A549 (cell line): ENCODE results near the gene DTX3. TPM values are rescaled to one million over a fixed set of nuclear protein-coding genes. Genes with fewer than 3 reads are reported as not detected.
A peak's percentile ranks its signal among the peaks of the same experiment; 100 is the strongest.
"Not testable (repeated sequence)": the region's sequence is repeated elsewhere in the genome, so short reads cannot be mapped to it uniquely, and the experiment has no call there.

Experiments used
- ATAC-seq, 2 experiments: fragments of 200-7000 bp in 1 of 2; fragments of >200 bp in 1 of 2; cut with Nextera tagmentation in 1 of 2; cut with Tn5 transposase in 1 of 2; 3 replicates each; pipeline versions ENCODE4 v1.8.0 to v1.9.1; 2018 to 2020; ENCODE audit warnings: mild to moderate bottlenecking in 1 of 2, moderate library complexity in 1 of 2
- CTCF ChIA-PET: fragments of 300-600 bp; sonication (Branson Sonifier 250); formaldehyde crosslinking; extraction: SDS; loops from one replicate; lab custom pipeline; 2021; ENCODE audit warnings: antibody characterized with exemption, inconsistent platforms; lab: Yijun Ruan, JAX
- POLR2A ChIA-PET: fragments of 350-600 bp; formaldehyde crosslinking; extraction: SDS; loops from one replicate; lab custom pipeline; 2021; ENCODE audit warnings: antibody characterized with exemption, inconsistent platforms; lab: Yijun Ruan, JAX
- DNase-seq, 2 experiments: peaks; one replicate each; pipeline versions ENCODE4 v3.0.0 to v3.0.0-alpha.2; 2011 to 2016; ENCODE audit warnings: low read depth in 1 of 2, low spot score in 1 of 2
- FAIRE-seq: peaks from 2 replicates; lab custom pipeline; 2011; peaks lifted over from hg19 to GRCh38; lab: Jason Lieb, UNC
- H3K27ac ChIP-seq, 2 experiments: fragments of >200 bp; sonication (Bioruptor Twin); formaldehyde crosslinking; 3 replicates each; pipeline ENCODE4 v1.5.1; 2016 to 2017
- H3K4me1 ChIP-seq: fragments of >200 bp; sonication (Bioruptor Twin); formaldehyde crosslinking; 3 replicates; pipeline ENCODE4 v1.6.1; 2016
- H3K4me2 ChIP-seq: fragments of >200 bp; sonication (Bioruptor Twin); formaldehyde crosslinking; 3 replicates; pipeline ENCODE4 v1.6.1; 2016
- H3K4me3 ChIP-seq: fragments of >200 bp; sonication (Bioruptor Twin); formaldehyde crosslinking; 3 replicates; pipeline ENCODE4 v1.5.1; 2016
- H3K9me3 ChIP-seq: fragments of >200 bp; sonication (Bioruptor Twin); formaldehyde crosslinking; 3 replicates; pipeline ENCODE4 v1.6.1; 2016
- FOSL2 ChIP-seq, 2 experiments: fragments of 450-650 bp in 1 of 2; fragments of >200 bp in 1 of 2; sonication (Bioruptor Twin) in 1 of 2; formaldehyde crosslinking; IDR thresholded peaks; 2 replicates each; pipeline versions ENCODE4 v1.5.0 to v1.6.1; 2016 to 2020; ENCODE audit warnings: mild to moderate bottlenecking in 1 of 2, moderate library complexity in 1 of 2
- HEYL ChIP-seq: fragments of 250-450 bp; sonication (Bioruptor Pico); IDR thresholded peaks from 2 replicates; pipeline ENCODE4 v1.8.0; 2021; ENCODE audit warnings: mild to moderate bottlenecking, moderate library complexity
- HOXA7 ChIP-seq: fragments of 250-450 bp; sonication (Bioruptor Pico); IDR thresholded peaks from 2 replicates; pipeline ENCODE4 v1.5.0; 2020; ENCODE audit warnings: mild to moderate bottlenecking, moderate library complexity
- HOXB13 ChIP-seq: fragments of 250-450 bp; sonication (Bioruptor Pico); IDR thresholded peaks from 2 replicates; pipeline ENCODE4 v1.5.0; 2020; ENCODE audit warnings: low read depth, mild to moderate bottlenecking, moderate library complexity
- JUNB ChIP-seq: fragments of >200 bp; sonication (Bioruptor Twin); formaldehyde crosslinking; IDR thresholded peaks from 2 replicates; pipeline ENCODE4 v1.6.1; 2016
- KDM1A ChIP-seq: fragments of 200-600 bp; sonication (generic); IDR thresholded peaks from 2 replicates; pipeline ENCODE4 v1.6.1; 2016; ENCODE audit warnings: low read depth, mild to moderate bottlenecking
- PHF8 ChIP-seq: fragments of 200-600 bp; sonication (generic); IDR thresholded peaks from 2 replicates; pipeline ENCODE4 v1.6.1; 2016; ENCODE audit warnings: low read depth, mild to moderate bottlenecking, antibody characterized with exemption, moderate library complexity, borderline replicate concordance
- POLR2AphosphoS2 ChIP-seq: conservative IDR thresholded peaks from 2 replicates; pipeline ENCODE4 v1.6.1; 2012; ENCODE audit warnings: low read length, improper control_type of control experiment, inconsistent platforms
- RFX5 ChIP-seq: fragments of 450-650 bp; IDR thresholded peaks from 2 replicates; pipeline ENCODE4 v1.7.1; 2014; ENCODE audit warnings: antibody characterized with exemption, mild to moderate bottlenecking, moderate library complexity
- SMC3 ChIP-seq: fragments of >200 bp; sonication (Bioruptor Twin); formaldehyde crosslinking; IDR thresholded peaks from 3 replicates; pipeline ENCODE4 v1.6.1; 2018; ENCODE audit warnings: inconsistent platforms
- SREBF2 ChIP-seq: fragments of 450-650 bp; IDR thresholded peaks from 2 replicates; pipeline ENCODE4 v1.6.1; 2014; ENCODE audit warnings: mild to moderate bottlenecking, moderate library complexity
- TP53 ChIP-seq: fragments of 250-450 bp; sonication (Bioruptor Pico); IDR thresholded peaks from 2 replicates; pipeline ENCODE4 v1.5.0; 2021; ENCODE audit warnings: mild to moderate bottlenecking, moderate library complexity
- ZC3H11A ChIP-seq: fragments of 450-650 bp; IDR thresholded peaks from 2 replicates; pipeline ENCODE4 v1.6.1; 2014; ENCODE audit warnings: antibody characterized with exemption, mild to moderate bottlenecking
- ZFP36 ChIP-seq: fragments of 450-650 bp; IDR thresholded peaks from 2 replicates; pipeline ENCODE4 v1.6.1; 2014; ENCODE audit warnings: borderline replicate concordance; ENCODE audit not compliant: partially characterized antibody
- ZSCAN20 ChIP-seq: fragments of 250-450 bp; sonication (Bioruptor Pico); IDR thresholded peaks from 2 replicates; pipeline ENCODE4 v1.8.0; 2022; ENCODE audit warnings: mild to moderate bottlenecking, moderate library complexity
- WGBS: methylation state at CpG from one replicate; pipeline ENCODE4 v1.1.6; 2017; ENCODE audit errors: missing lambda C conversion rate; 5-methylcytosine and 5-hydroxymethylcytosine counted together
- polyA plus RNA-seq, 4 experiments: library from polyadenylated mRNA; depleted of rRNA in 3 of 4; stranded (reverse); fragments of >200 nt; fragmentation: RNase III in 1 of 4; extraction: RNeasy Plus Mini Kit Qiagen cat#74134 plus additional on column Dnase treatment in 1 of 4; gene quantifications; 2 replicates in 3 of 4; 3 replicates in 1 of 4; pipeline ENCODE4 v1.2.3, GENCODE V29; 2011 to 2017
- TF ChIP-seq, protein P1 (sequence below): fragments of >200 bp; sonication (Bioruptor Twin); formaldehyde crosslinking; IDR thresholded peaks from 3 replicates; pipeline ENCODE4 v1.6.1; 2016
- TF ChIP-seq, protein P2 (sequence below): fragments of >200 bp; sonication (Bioruptor Twin); formaldehyde crosslinking; IDR thresholded peaks from 2 replicates; pipeline ENCODE4 v1.6.1; 2016
- TF ChIP-seq, protein P3 (sequence below): fragments of 150-350 bp; IDR thresholded peaks from 2 replicates; pipeline ENCODE4 v1.6.1; 2014; ENCODE audit warnings: low read depth, mild to moderate bottlenecking, low read length
- TF ChIP-seq, protein P4 (sequence below): fragments of >200 bp; sonication (Bioruptor Twin); formaldehyde crosslinking; IDR thresholded peaks from 3 replicates; pipeline ENCODE4 v1.5.1; 2016

The DTX3 gene
- polyA plus RNA-seq, 2 of the 4 experiments (the other 2 are of a cell fraction): 21.7 to 24.7 TPM

DNA sequence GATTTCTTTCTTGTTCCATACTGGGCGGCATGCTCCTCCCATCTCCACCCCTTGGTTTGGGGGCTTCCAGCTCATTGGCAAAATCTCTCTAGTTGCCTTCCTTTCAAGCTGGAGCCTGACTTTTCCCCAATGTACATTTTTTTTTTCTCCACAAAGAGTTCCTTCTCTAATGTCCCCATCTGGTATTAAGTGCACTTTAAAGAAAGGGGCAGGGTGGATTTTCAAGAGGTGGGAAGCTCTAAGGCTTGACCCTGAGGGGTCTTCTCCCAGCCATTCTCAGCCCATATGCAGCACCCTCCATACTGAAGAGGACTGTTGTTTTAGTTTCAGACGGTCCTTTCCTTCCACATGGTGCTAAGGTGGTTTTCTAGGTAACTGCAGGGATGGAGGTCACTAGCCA lies 19.5 kb upstream of the DTX3 start:
- Histone ChIP-seq H3K4me2 (no peak overlapping the region), H3K4me1 (peaks cover 2% of the 10 kb centered on the region; the same call in 2 of the 3 replicates), H3K4me3 (no peak overlapping the region), H3K27ac (no peak overlapping the region), H3K9me3 (no peaks in the 10 kb centered on the region)
- ChIA-PET POLR2A (no interaction called here), CTCF (interaction anchor here (0.6 to 10.0 kb wide), 17 partner anchors 8 to 1291 kb away, joined by 3 to 336 read pairs (median 33); partner anchors contain the start of genes ARHGEF25, B4GALNT1, DCTN2 and DTX3)
- no peak for FAIRE-seq
- TF ChIP-seq HEYL (CRISPR knock-in tag) (no peak), RFX5 (no peak)
- WGBS: 47% methylated on average over 2 of the region's 2 CpGs
- no peak for ATAC-seq
- no peak for DNase-seq

DNA sequence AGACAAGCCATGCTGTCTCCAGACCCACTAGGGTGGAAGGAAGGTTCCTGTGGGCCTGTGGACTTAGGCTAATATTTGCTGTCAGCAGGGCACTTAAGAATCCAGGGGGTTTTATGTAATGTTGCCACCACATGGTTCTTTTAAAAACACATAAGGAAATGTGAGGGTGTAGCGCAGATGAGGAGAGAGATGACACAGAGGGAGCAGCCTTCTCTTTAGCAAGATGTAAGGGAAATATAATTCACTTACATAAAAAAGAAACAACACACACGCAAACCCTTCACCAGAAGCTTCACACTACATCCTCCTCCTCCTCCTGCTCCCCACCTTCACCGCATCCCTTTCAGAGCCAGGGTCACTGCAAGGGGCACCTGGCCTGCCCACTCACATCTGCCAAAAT lies 18.5 kb upstream of the DTX3 start:
- FAIRE-seq (no peak), ATAC-seq (no peak), DNase-seq (no peak)
- no peaks in the 10 kb centered on the region for H3K9me3 ChIP-seq
- H3K27ac ChIP-seq: no peak overlapping the region
- no peak overlapping the region for H3K4me3 ChIP-seq
- 80% methylated on average over 3 of the region's 3 CpGs for WGBS
- TF ChIP-seq HOXA7 (CRISPR knock-in tag): no peak
- CTCF ChIA-PET: interaction anchor here (0.7 to 10.0 kb wide), 8 partner anchors 9 to 148 kb away, joined by 3 to 336 read pairs (median 69); partner anchors contain the start of genes ARHGEF25, B4GALNT1 and DTX3
- POLR2A ChIA-PET: no interaction called here
- H3K4me2 ChIP-seq: no peak overlapping the region
- no peaks in the 10 kb centered on the region for H3K4me1 ChIP-seq

DNA sequence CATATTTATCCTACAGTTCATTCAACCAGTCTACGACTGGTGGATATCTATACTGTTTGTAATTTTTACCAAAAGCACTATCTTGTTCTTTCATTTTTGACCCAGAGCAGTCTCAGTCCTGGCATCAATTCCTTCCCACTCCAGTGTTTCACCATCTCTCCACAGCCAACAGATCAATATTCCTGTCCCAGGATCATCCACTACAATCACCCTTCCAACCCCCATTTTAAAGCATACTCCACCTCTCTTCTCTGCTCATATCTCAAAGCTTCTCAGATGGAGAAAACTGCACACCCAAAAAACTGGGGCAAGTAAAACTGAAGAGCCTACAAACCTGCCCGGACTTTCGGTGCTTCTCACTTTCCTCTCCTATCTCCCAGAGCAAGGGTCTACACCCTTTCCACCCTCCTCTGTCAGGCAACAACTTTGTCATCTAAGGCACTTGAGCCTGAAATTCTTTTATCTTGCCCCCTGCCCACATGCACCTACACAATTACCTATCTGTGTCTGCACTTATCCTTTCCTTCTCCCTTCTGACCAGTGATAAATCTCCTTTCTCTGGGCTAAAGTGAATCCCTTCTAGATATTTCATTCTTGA lies 17.7 kb upstream of the DTX3 start:
- WGBS: 49% methylated on average over 3 of the region's 3 CpGs
- FAIRE-seq (no peak), DNase-seq (no peak), ATAC-seq (no peak)
- ChIA-PET POLR2A (no interaction called here), CTCF (interaction anchor here (1.2 to 10.0 kb wide), 3 partner anchors 26 to 148 kb away, joined by 3 to 336 read pairs (median 91); partner anchors contain the start of genes ARHGEF25 and DTX3)
- Histone ChIP-seq H3K9me3 (no peaks in the 10 kb centered on the region), H3K27ac (no peak overlapping the region), H3K4me3 (no peak overlapping the region), H3K4me1 (peaks cover 2% of the 10 kb centered on the region), H3K4me2 (no peak overlapping the region)
- TF ChIP-seq TP53 (CRISPR knock-in tag): no peak

DNA sequence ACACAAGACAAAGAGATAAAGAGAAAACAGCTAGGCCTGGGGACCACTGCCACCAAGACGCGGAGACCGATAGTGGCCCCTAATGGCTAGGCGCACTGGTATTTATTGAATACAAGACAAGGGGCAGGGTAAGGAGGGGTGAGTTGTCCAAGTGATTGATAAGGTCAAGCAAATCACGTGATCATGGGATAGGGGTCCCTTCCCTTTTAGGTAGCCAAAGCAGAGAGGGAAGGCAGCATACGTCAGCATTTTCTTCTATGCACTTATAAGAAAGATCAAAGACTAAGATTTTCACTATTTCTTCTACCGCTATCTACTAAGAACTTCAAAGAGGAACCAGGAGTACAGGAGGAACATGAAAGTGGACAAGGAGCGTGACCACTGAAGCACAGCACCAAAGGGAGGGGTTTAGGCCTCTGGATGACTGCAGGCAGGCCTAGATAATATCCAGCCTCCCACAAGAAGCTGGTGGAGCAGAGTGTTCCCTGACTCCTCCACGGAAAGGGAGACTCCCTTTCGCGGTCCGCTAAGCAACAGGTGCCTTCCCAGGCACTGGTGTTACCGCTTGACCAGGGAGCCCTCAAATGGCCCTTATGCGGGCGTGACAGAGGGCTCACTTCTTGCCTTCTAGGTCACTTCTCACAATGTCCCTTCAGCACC lies 15.5 kb upstream of the DTX3 start:
- ATAC-seq, H3K4me3 ChIP-seq, DNase-seq, H3K27ac ChIP-seq, POLR2A ChIA-PET, H3K4me2 ChIP-seq, H3K9me3 ChIP-seq, FAIRE-seq: not testable (repeated sequence)
- 81% methylated on average over 15 of the region's 15 CpGs for WGBS
- CTCF ChIA-PET: interaction anchor here (1.3 to 5.5 kb wide), 3 partner anchors 12 to 146 kb away, joined by 4 to 39 read pairs (median 4); no protein-coding TSS in a partner anchor
- peaks cover 12% of the 10 kb centered on the region for H3K4me1 ChIP-seq

DNA sequence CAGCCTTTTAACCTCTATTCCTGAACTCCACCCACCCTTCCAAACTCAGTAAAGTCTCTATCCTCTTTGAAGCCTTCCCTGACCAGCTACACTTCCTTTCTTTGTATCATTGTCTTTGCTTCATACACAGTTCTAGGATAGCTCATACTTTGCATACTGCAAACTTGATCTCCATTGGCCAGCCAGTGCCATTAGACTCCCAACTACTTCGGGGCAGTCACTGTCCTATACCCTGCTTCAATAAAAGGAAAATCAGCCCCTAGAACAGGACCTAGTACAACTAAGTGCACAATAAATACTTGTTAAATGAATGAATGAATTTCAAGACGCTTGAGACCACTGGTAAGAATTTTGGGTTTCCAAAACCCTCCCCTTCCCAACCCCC lies 14.2 kb upstream of the DTX3 start:
- peak; percentile 9 to 45; a peak in 3 of 6 replicates for ATAC-seq
- no peak for FAIRE-seq

More for the DNA sequence above, 14.2 kb upstream of the DTX3 start:
- peak overlapping the region; percentile 94 for H3K4me3 ChIP-seq
- no peaks in the 10 kb centered on the region for H3K9me3 ChIP-seq
- DNase-seq: no peak
- ChIA-PET POLR2A (interaction anchor here (1.1 to 1.7 kb wide), 2 partner anchors 9 to 32 kb away, joined by 4 read pairs; no protein-coding TSS in a partner anchor), CTCF (interaction anchor here (0.7 to 5.5 kb wide), 3 partner anchors 24 to 145 kb away, joined by 3 to 39 read pairs (median 8); no protein-coding TSS in a partner anchor)
- peaks cover 12% of the 10 kb centered on the region for H3K4me1 ChIP-seq
- H3K27ac ChIP-seq: peak overlapping the region; percentile 84 to 91
- WGBS: 5% methylated on average over 2 of the region's 2 CpGs
- TF ChIP-seq, protein P1, sequence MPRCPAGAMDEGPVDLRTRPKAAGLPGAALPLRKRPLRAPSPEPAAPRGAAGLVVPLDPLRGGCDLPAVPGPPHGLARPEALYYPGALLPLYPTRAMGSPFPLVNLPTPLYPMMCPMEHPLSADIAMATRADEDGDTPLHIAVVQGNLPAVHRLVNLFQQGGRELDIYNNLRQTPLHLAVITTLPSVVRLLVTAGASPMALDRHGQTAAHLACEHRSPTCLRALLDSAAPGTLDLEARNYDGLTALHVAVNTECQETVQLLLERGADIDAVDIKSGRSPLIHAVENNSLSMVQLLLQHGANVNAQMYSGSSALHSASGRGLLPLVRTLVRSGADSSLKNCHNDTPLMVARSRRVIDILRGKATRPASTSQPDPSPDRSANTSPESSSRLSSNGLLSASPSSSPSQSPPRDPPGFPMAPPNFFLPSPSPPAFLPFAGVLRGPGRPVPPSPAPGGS: no peak
- TF ChIP-seq, protein P2, sequence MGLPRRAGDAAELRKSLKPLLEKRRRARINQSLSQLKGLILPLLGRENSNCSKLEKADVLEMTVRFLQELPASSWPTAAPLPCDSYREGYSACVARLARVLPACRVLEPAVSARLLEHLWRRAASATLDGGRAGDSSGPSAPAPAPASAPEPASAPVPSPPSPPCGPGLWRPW: no peak
- TF ChIP-seq SREBF2 (no peak), FOSL2 (IDR thresholded peaks at IDR 0.05) (no peak), FOSL2 (CRISPR knock-in tag; IDR thresholded peaks at IDR 0.05) (no peak), PHF8 (no peak), ZFP36 (no peak), HOXB13 (CRISPR knock-in tag) (no peak), SMC3 (no peak), KDM1A (no peak), ZC3H11A (no peak), JUNB (no peak), POLR2AphosphoS2 (no peak), ZSCAN20 (CRISPR knock-in tag) (no peak)
- TF ChIP-seq, protein P3, sequence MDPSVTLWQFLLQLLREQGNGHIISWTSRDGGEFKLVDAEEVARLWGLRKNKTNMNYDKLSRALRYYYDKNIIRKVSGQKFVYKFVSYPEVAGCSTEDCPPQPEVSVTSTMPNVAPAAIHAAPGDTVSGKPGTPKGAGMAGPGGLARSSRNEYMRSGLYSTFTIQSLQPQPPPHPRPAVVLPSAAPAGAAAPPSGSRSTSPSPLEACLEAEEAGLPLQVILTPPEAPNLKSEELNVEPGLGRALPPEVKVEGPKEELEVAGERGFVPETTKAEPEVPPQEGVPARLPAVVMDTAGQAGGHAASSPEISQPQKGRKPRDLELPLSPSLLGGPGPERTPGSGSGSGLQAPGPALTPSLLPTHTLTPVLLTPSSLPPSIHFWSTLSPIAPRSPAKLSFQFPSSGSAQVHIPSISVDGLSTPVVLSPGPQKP: no peak
- TF ChIP-seq, protein P4, sequence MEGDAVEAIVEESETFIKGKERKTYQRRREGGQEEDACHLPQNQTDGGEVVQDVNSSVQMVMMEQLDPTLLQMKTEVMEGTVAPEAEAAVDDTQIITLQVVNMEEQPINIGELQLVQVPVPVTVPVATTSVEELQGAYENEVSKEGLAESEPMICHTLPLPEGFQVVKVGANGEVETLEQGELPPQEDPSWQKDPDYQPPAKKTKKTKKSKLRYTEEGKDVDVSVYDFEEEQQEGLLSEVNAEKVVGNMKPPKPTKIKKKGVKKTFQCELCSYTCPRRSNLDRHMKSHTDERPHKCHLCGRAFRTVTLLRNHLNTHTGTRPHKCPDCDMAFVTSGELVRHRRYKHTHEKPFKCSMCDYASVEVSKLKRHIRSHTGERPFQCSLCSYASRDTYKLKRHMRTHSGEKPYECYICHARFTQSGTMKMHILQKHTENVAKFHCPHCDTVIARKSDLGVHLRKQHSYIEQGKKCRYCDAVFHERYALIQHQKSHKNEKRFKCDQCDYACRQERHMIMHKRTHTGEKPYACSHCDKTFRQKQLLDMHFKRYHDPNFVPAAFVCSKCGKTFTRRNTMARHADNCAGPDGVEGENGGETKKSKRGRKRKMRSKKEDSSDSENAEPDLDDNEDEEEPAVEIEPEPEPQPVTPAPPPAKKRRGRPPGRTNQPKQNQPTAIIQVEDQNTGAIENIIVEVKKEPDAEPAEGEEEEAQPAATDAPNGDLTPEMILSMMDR: no peak
- H3K4me2 ChIP-seq: peak overlapping the region; percentile 70
